Caco-2 (cell line): Measurements from ENCODE around the gene PSMB1. TPM values are rescaled to one million over a fixed set of nuclear protein-coding genes. Genes with fewer than 3 reads are reported as not detected.

Source experiments
- BruUV-seq: library from RNA; stranded (reverse); fragments of 400-500 nt; replicated peaks from 2 replicates; lab custom pipeline; 2021; lab: Mats Ljungman, UMichigan
- CTCF ChIA-PET: fragments of 300-600 bp; sonication (Branson Sonifier 250); formaldehyde crosslinking; loops from one replicate; lab custom pipeline; 2022; ENCODE audit warnings: antibody characterized with exemption; lab: Charles Lee
- POLR2A ChIA-PET: fragments of 300-600 bp; sonication (Branson Sonifier 250); formaldehyde crosslinking; loops from one replicate; lab custom pipeline; 2022; ENCODE audit warnings: antibody characterized with exemption; lab: Charles Lee
- DNase-seq, 2 experiments: peaks; one replicate each; pipeline versions ENCODE4 v3.0.0 to v3.0.0-alpha.2; 2020 to 2022
- H3K27me3 ChIP-seq: replicated peaks from 2 replicates; pipeline ENCODE4 v1.6.0; 2011; ENCODE audit warnings: low read length; ENCODE audit not compliant: control insufficient read depth, insufficient read depth
- H3K36me3 ChIP-seq: 2 replicates; pipeline ENCODE4 v1.5.1; 2011; ENCODE audit warnings: low read length; ENCODE audit not compliant: control insufficient read depth, insufficient read depth
- H3K4me1 ChIP-seq: fragments of 250-450 bp; sonication (Bioruptor Pico); 2 replicates; pipeline ENCODE4 v1.5.1; 2020; ENCODE audit warnings: mild to moderate bottlenecking
- H3K4me3 ChIP-seq: 2 replicates; pipeline ENCODE4 v1.5.1; 2011; ENCODE audit warnings: low read depth, mild to moderate bottlenecking, control low read depth, low read length
- H3K9me3 ChIP-seq: fragments of 250-450 bp; sonication (Bioruptor Pico); 2 replicates; pipeline ENCODE4 v1.5.1; 2020; ENCODE audit warnings: mild to moderate bottlenecking, moderate library complexity
- H3K27ac Mint-ChIP-seq: one replicate; pipeline ENCODE4 v1.8.0; 2022; ENCODE audit warnings: mixed read lengths; ENCODE audit not compliant: unreplicated experiment
- H3K27me3 Mint-ChIP-seq: one replicate; pipeline ENCODE4 v1.8.0; 2022; ENCODE audit warnings: mixed read lengths; ENCODE audit not compliant: insufficient read depth, unreplicated experiment
- H3K36me3 Mint-ChIP-seq: one replicate; pipeline ENCODE4 v1.8.0; 2022; ENCODE audit warnings: mild to moderate bottlenecking, mixed read lengths; ENCODE audit not compliant: insufficient read depth, unreplicated experiment
- H3K4me1 Mint-ChIP-seq: one replicate; pipeline ENCODE4 v1.8.0; 2022; ENCODE audit warnings: low read depth, mixed read lengths; ENCODE audit not compliant: unreplicated experiment
- H3K4me3 Mint-ChIP-seq: one replicate; pipeline ENCODE4 v1.8.0; 2022; ENCODE audit warnings: mild to moderate bottlenecking, moderate library complexity, mixed read lengths; ENCODE audit not compliant: unreplicated experiment
- H3K9me3 Mint-ChIP-seq: one replicate; pipeline ENCODE4 v1.8.0; 2022; ENCODE audit warnings: mixed read lengths; ENCODE audit not compliant: unreplicated experiment
- intact Hi-C: fragments of 100-400 bp; cut with micrococcal nuclease; formaldehyde crosslinking; loops from one replicate; pipeline ENCODE4 v1.10.0; 2022; ENCODE audit not compliant: unreplicated experiment
- total RNA-seq: library from RNA; stranded (reverse); gene quantifications from 2 replicates; pipeline ENCODE4 v1.2.3, GENCODE V29; 2022
- TF ChIP-seq, protein P1 (sequence below), 2 experiments: fragments of 200-600 bp in 1 of 2; IDR thresholded peaks; 1 replicate in 1 of 2; 2 replicates in 1 of 2; pipeline versions ENCODE4 v1.5.1 to v1.8.0; 2011 to 2022; ENCODE audit warnings: antibody characterized with exemption in 1 of 2, control low read depth in 1 of 2, inconsistent platforms in 1 of 2, low read depth in 1 of 2, low read length in 1 of 2, mild to moderate bottlenecking in 1 of 2, moderate library complexity in 1 of 2; ENCODE audit not compliant: insufficient read depth in 1 of 2, severe bottlenecking in 1 of 2, unreplicated experiment in 1 of 2

The PSMB1 gene
- total RNA-seq, 1 experiment from 2014 or later, result 235 TPM

DNA sequence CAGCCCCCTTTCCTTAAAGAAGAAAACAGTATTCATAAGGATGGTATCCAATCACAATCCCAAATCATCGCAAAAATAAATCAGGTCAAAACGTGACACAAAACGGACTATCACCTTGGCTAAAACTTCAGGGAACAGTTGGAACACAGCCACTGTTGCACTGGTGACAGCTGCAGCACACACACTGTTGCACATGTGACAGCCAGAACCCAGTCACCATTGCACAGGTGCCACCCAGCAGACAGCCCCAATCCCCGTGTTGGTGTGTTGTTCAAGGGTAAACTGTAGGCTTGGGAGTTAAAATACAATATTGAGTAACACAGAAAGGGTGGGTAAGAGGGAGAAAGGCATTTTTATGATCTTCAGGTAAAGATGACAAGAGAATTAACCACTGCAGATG, 15.8 kb downstream of the PSMB1 start:
- DNase-seq, result no peak
- Histone ChIP-seq H3K36me3 (peaks cover 2% of the 10 kb centered on the region), H3K9me3 (no peaks in the 10 kb centered on the region), H3K4me3 (no peak overlapping the region), H3K4me1 (peaks cover 20% of the 10 kb centered on the region), H3K27me3 (no peaks in the 10 kb centered on the region)
- POLR2A ChIA-PET, result no interaction called here
- no peaks in the 10 kb centered on the region for H3K9me3 Mint-ChIP-seq
- H3K4me3 Mint-ChIP-seq, result no peak overlapping the region
- TF ChIP-seq, protein P1, sequence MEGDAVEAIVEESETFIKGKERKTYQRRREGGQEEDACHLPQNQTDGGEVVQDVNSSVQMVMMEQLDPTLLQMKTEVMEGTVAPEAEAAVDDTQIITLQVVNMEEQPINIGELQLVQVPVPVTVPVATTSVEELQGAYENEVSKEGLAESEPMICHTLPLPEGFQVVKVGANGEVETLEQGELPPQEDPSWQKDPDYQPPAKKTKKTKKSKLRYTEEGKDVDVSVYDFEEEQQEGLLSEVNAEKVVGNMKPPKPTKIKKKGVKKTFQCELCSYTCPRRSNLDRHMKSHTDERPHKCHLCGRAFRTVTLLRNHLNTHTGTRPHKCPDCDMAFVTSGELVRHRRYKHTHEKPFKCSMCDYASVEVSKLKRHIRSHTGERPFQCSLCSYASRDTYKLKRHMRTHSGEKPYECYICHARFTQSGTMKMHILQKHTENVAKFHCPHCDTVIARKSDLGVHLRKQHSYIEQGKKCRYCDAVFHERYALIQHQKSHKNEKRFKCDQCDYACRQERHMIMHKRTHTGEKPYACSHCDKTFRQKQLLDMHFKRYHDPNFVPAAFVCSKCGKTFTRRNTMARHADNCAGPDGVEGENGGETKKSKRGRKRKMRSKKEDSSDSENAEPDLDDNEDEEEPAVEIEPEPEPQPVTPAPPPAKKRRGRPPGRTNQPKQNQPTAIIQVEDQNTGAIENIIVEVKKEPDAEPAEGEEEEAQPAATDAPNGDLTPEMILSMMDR (IDR thresholded peaks at IDR 0.05; ENCODE audit: insufficient read depth in 1 of 2, low read depth in 1 of 2, low read length in 1 of 2, severe bottlenecking in 1 of 2, unreplicated experiment in 1 of 2), result no peak
- intact Hi-C loops, result no loop called here
- no peak overlapping the region for H3K27ac Mint-ChIP-seq
- no peaks in the 10 kb centered on the region for H3K27me3 Mint-ChIP-seq
- no TSS peak for BruUV-seq
- CTCF ChIA-PET, result no interaction called here
- H3K36me3 Mint-ChIP-seq, result peaks cover 84% of the 10 kb centered on the region
- peaks cover 11% of the 10 kb centered on the region for H3K4me1 Mint-ChIP-seq

DNA sequence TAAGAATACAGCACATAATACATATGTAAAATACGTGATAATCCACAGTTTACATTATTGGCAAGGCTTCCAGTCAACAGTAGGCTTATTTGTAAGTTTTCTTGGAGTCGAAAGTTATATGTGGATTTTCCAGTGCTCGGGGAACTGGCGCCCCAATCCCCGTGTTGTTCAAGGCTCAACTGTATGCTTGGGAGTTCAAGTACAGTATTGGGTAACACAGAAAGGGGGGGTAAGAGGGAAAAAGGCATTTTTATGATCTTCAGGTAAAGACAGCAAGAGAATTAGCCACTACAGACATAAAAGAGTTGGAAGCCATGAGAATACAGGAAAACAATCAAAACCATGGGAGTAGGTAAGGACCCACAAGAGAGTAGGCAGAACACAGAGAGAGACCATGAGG, 16.4 kb downstream of the PSMB1 start:
- no TSS peak for BruUV-seq

DNA sequence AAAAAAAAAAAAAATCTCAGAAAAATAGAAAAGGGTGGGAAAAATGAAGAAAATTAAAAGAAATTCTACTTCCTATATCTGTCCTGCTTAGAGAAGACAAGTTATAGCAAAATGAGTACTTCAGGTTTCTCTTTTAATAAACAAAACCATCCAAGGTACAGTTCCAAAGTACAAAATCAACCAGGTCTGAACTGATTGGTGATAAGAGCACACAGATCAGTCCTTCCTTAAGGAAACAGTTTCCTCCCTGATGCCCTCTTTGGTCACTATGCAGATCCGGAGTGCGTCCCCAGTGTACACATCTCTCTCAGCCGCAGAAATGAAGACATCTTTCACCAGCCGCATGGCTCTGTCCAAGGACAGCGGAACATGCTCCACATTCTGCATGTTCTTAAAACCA, 18.1 kb downstream of the PSMB1 start:
- Histone ChIP-seq H3K9me3 (no peaks in the 10 kb centered on the region), H3K27me3 (no peaks in the 10 kb centered on the region), H3K36me3 (peaks cover 4% of the 10 kb centered on the region), H3K4me1 (peaks cover 20% of the 10 kb centered on the region), H3K4me3 (no peak overlapping the region)
- no peak overlapping the region for H3K27ac Mint-ChIP-seq
- H3K4me1 Mint-ChIP-seq, result peaks cover 11% of the 10 kb centered on the region
- TF ChIP-seq, protein P1 (IDR thresholded peaks at IDR 0.05; ENCODE audit: insufficient read depth in 1 of 2, low read depth in 1 of 2, low read length in 1 of 2, severe bottlenecking in 1 of 2, unreplicated experiment in 1 of 2), result no peak
- intact Hi-C loops, result no loop called here
- peaks cover 67% of the 10 kb centered on the region for H3K36me3 Mint-ChIP-seq
- BruUV-seq, result no TSS peak
- peak overlapping the region; percentile 15 for H3K4me3 Mint-ChIP-seq
- CTCF ChIA-PET, result no interaction called here
- no peak for DNase-seq
- POLR2A ChIA-PET, result no interaction called here
- no peaks in the 10 kb centered on the region for H3K27me3 Mint-ChIP-seq
- no peaks in the 10 kb centered on the region for H3K9me3 Mint-ChIP-seq

More for the DNA sequence above, 16.4 kb downstream of the PSMB1 start:
- ChIA-PET CTCF (no interaction called here), POLR2A (no interaction called here)
- Mint-ChIP-seq H3K27ac (no peak overlapping the region), H3K4me3 (no peak overlapping the region), H3K9me3 (no peaks in the 10 kb centered on the region), H3K36me3 (peaks cover 82% of the 10 kb centered on the region), H3K27me3 (no peaks in the 10 kb centered on the region), H3K4me1 (peaks cover 11% of the 10 kb centered on the region)
- Histone ChIP-seq H3K4me1 (peaks cover 20% of the 10 kb centered on the region), H3K27me3 (no peaks in the 10 kb centered on the region), H3K4me3 (no peak overlapping the region), H3K9me3 (no peaks in the 10 kb centered on the region), H3K36me3 (peaks cover 3% of the 10 kb centered on the region)
- intact Hi-C loops, result no loop called here
- TF ChIP-seq, protein P1 (IDR thresholded peaks at IDR 0.05; ENCODE audit: insufficient read depth in 1 of 2, low read depth in 1 of 2, low read length in 1 of 2, severe bottlenecking in 1 of 2, unreplicated experiment in 1 of 2), result no peak
- no peak for DNase-seq
